GM12878 (cell line): Measurements from ENCODE around the gene NCKAP5L. TPM values are rescaled to one million over a fixed set of nuclear protein-coding genes. Genes with fewer than 3 reads are reported as not detected.

Experiments used
- ATAC-seq: fragments of 200-7000 bp; cut with Tn5 transposase; 3 replicates; pipeline ENCODE4 v1.9.1; 2020; ENCODE audit warnings: mild to moderate bottlenecking, moderate library complexity
- BruUV-seq: library from RNA; stranded (reverse); fragments of 400-500 nt; replicated peaks from 2 replicates; lab custom pipeline; 2021; lab: Mats Ljungman, UMichigan
- CTCF ChIA-PET: fragments of 300-600 bp; sonication (Branson Sonifier 250); formaldehyde crosslinking; extraction: SDS; loops from one replicate; lab custom pipeline; 2021; ENCODE audit warnings: inconsistent platforms; lab: Yijun Ruan, JAX
- POLR2A ChIA-PET: fragments of 350-600 bp; formaldehyde crosslinking; extraction: SDS; loops from one replicate; lab custom pipeline; 2021; ENCODE audit warnings: inconsistent platforms; lab: Charles Lee
- RAD21 ChIA-PET: fragments of 300-600 bp; sonication (Branson Sonifier 250); formaldehyde crosslinking; loops from one replicate; lab custom pipeline; 2023; ENCODE audit warnings: antibody characterized with exemption; ENCODE audit not compliant: unreplicated experiment; lab: Charles Lee
- SMC1A ChIA-PET: fragments of 300-600 bp; sonication (Branson Sonifier 250); formaldehyde crosslinking; loops from one replicate; lab custom pipeline; 2023; ENCODE audit not compliant: unreplicated experiment, uncharacterized antibody; lab: Charles Lee
- DNase-seq: peaks from one replicate; pipeline ENCODE4 v3.0.0-alpha.2; 2011; ENCODE audit warnings: low read depth, low spot score
- FAIRE-seq: peaks from 3 replicates; lab custom pipeline; 2011; peaks lifted over from hg19 to GRCh38; lab: Jason Lieb, UNC
- H2AFZ ChIP-seq: 2 replicates; pipeline ENCODE4 v1.6.0; 2011; ENCODE audit warnings: low read depth, low read length, control low read depth; ENCODE audit not compliant: control insufficient read depth
- H3K27ac ChIP-seq: 2 replicates; pipeline ENCODE4 v1.5.1; 2011; ENCODE audit warnings: control low read depth; ENCODE audit not compliant: control insufficient read depth, insufficient read depth
- H3K27me3 ChIP-seq, 2 experiments: replicated peaks in 1 of 2; 2 replicates each; pipeline versions ENCODE4 v1.6.0 to v1.6.1; 2011; ENCODE audit warnings: low read length in 1 of 2; ENCODE audit not compliant: control insufficient read depth in 2 of 2, insufficient read depth in 2 of 2
- H3K36me3 ChIP-seq, 2 experiments: 2 replicates each; pipeline ENCODE4 v1.5.1; 2011; ENCODE audit warnings: low read length in 1 of 2; ENCODE audit not compliant: control insufficient read depth in 2 of 2, insufficient read depth in 2 of 2
- H3K4me1 ChIP-seq: 2 replicates; pipeline ENCODE4 v1.6.1; 2011; ENCODE audit warnings: mild to moderate bottlenecking, low read length, moderate library complexity, mixed read lengths; ENCODE audit not compliant: control insufficient read depth, insufficient read depth
- H3K4me2 ChIP-seq: 2 replicates; pipeline ENCODE4 v1.6.0; 2011; ENCODE audit warnings: control low read depth; ENCODE audit not compliant: control insufficient read depth, insufficient read depth
- H3K4me3 ChIP-seq: fragments of 200-600 bp; sonication (generic); 2 replicates; pipeline ENCODE4 v1.5.1; 2016
- H3K79me2 ChIP-seq: 2 replicates; pipeline ENCODE4 v1.6.0; 2011; ENCODE audit warnings: low read length; ENCODE audit not compliant: control insufficient read depth, insufficient read depth
- H3K9ac ChIP-seq: 2 replicates; pipeline ENCODE4 v1.8.0; 2011; ENCODE audit warnings: low read length, control low read depth, mixed read lengths; ENCODE audit not compliant: control insufficient read depth, insufficient read depth
- H3K9me3 ChIP-seq: replicated peaks from 3 replicates; pipeline ENCODE4 v1.5.1; 2011; ENCODE audit warnings: mild to moderate bottlenecking, low read length; ENCODE audit not compliant: control insufficient read depth, insufficient read depth
- H4K20me1 ChIP-seq: 2 replicates; pipeline ENCODE4 v1.6.0; 2011; ENCODE audit not compliant: control insufficient read depth, insufficient read depth
- ATF2 ChIP-seq: IDR thresholded peaks from 2 replicates; pipeline ENCODE4 v1.6.1; 2012; ENCODE audit warnings: low read length, inconsistent platforms
- BMI1 ChIP-seq: fragments of 450-650 bp; IDR thresholded peaks from 2 replicates; pipeline ENCODE4 v1.6.1; 2016; ENCODE audit warnings: mild to moderate bottlenecking, moderate library complexity, borderline replicate concordance
- CHD2 ChIP-seq: IDR thresholded peaks from 2 replicates; pipeline ENCODE4 v1.6.1; 2011; ENCODE audit warnings: low read depth, low read length, improper control_type of control experiment, borderline replicate concordance
- CTCF ChIP-seq, 3 experiments: IDR thresholded peaks in 2 of 3; conservative IDR thresholded peaks in 1 of 3; 2 replicates each; pipeline ENCODE4 v1.5.1; 2011; ENCODE audit warnings: low read depth in 3 of 3, low read length in 3 of 3, mild to moderate bottlenecking in 3 of 3, control low read depth in 2 of 3, moderate library complexity in 2 of 3, inconsistent platforms in 1 of 3, mixed read lengths in 1 of 3; ENCODE audit not compliant: control insufficient read depth in 2 of 3, insufficient read depth in 1 of 3; ENCODE audit errors: extremely low read depth in 1 of 3
- HDAC6 ChIP-seq: fragments of 200-600 bp; sonication (generic); IDR thresholded peaks from one replicate; pipeline ENCODE4 v1.8.0; 2017; ENCODE audit warnings: antibody characterized with exemption; ENCODE audit not compliant: unreplicated experiment
- IRF4 ChIP-seq: IDR thresholded peaks from 2 replicates; pipeline ENCODE4 v1.6.1; 2011; ENCODE audit warnings: low read depth, low read length
- KDM1A ChIP-seq: fragments of 200-600 bp; sonication (generic); IDR thresholded peaks from 2 replicates; pipeline ENCODE4 v1.6.1; 2016; ENCODE audit warnings: borderline replicate concordance
- LARP7 ChIP-seq: fragments of 450-650 bp; IDR thresholded peaks from 2 replicates; pipeline ENCODE4 v1.6.1; 2017; ENCODE audit warnings: mild to moderate bottlenecking
- NFXL1 ChIP-seq: fragments of 450-650 bp; IDR thresholded peaks from 2 replicates; pipeline ENCODE4 v1.6.1; 2017; ENCODE audit warnings: antibody characterized with exemption, mild to moderate bottlenecking, borderline replicate concordance
- PBX3 ChIP-seq: IDR thresholded peaks from 2 replicates; pipeline ENCODE4 v1.6.1; 2011; ENCODE audit warnings: mild to moderate bottlenecking, low read depth, low read length, moderate library complexity; ENCODE audit not compliant: insufficient replicate concordance
- PKNOX1 ChIP-seq: fragments of 450-650 bp; IDR thresholded peaks from 2 replicates; pipeline ENCODE4 v1.6.1; 2016; ENCODE audit warnings: mild to moderate bottlenecking
- POLR2AphosphoS2 ChIP-seq: IDR thresholded peaks from 2 replicates; pipeline ENCODE4 v1.6.1; 2011; ENCODE audit warnings: low read depth, mild to moderate bottlenecking, low read length, improper control_type of control experiment, moderate library complexity
- RFX5 ChIP-seq: IDR thresholded peaks from 2 replicates; pipeline ENCODE4 v1.6.1; 2011; ENCODE audit warnings: low read depth, low read length, improper control_type of control experiment
- SIN3A ChIP-seq: IDR thresholded peaks from 2 replicates; pipeline ENCODE4 v1.6.1; 2012; ENCODE audit warnings: low read depth, low read length, improper control_type of control experiment
- WRNIP1 ChIP-seq: IDR thresholded peaks from 2 replicates; pipeline ENCODE4 v1.6.1; 2011; ENCODE audit warnings: low read depth, low read length, improper control_type of control experiment, borderline replicate concordance
- ZBED1 ChIP-seq: IDR thresholded peaks from 2 replicates; pipeline ENCODE4 v1.6.1; 2016; ENCODE audit warnings: borderline replicate concordance
- ZSCAN29 ChIP-seq: fragments of 450-650 bp; IDR thresholded peaks from 2 replicates; pipeline ENCODE4 v1.6.1; 2017; ENCODE audit warnings: mild to moderate bottlenecking, moderate library complexity
- WGBS: methylation state at CpG from one replicate; pipeline ENCODE4 v1.1.6; 2016; ENCODE audit warnings: low lambda C conversion rate; ENCODE audit not compliant: insufficient replicate concordance, insufficient coverage; ENCODE audit errors: missing lambda C conversion rate; 5-methylcytosine and 5-hydroxymethylcytosine counted together
- in situ Hi-C: fragments of 300-500 bp; cut with MboI; formaldehyde crosslinking; loops from 9 replicates; pipeline ENCODE4 v1.14.3; 2018; ENCODE audit warnings: mixed read lengths
- intact Hi-C: fragments of 100-400 bp; cut with micrococcal nuclease; formaldehyde crosslinking; loops from one replicate; pipeline ENCODE4 v1.14.2; 2022; ENCODE audit not compliant: unreplicated experiment
- polyA plus RNA-seq, 11 experiments: library from polyadenylated mRNA; depleted of rRNA in 4 of 11; unstranded in 6 of 11; stranded (reverse) in 5 of 11; fragments of >200 nt; fragmentation: Nextera tagmentation in 4 of 11; fragmentation: Illumina TruSeq in 1 of 11; extraction: Ambion mirVana in 4 of 11; extraction: Trizol in 1 of 11; gene quantifications; 1 replicate in 1 of 11; 2 replicates in 10 of 11; pipeline versions ENCODE4 v1.2.1 to v1.2.3, GENCODE V29; 2011 to 2016; ENCODE audit warnings: inconsistent platforms in 2 of 11, missing spikeins in 2 of 11, low read depth in 1 of 11
- total RNA-seq, 4 experiments: library from RNA; depleted of rRNA in 3 of 4; stranded (reverse); fragments of >200 nt in 3 of 4; fragmentation: Illumina TruSeq in 1 of 4; extraction: Trizol in 1 of 4; gene quantifications; 2 replicates each; pipeline versions ENCODE4 v1.2.1 to v1.2.3, GENCODE V29; 2013 to 2021

Gene NCKAP5L
- total and polyA plus RNA-seq, 10 of the 15 experiments (the other 5 are each of a cell fraction or from before 2014, with no cell fraction given): 0.03 to 15.8 (median 4.4) TPM

- TF ChIP-seq SIN3A: no peak
- TF ChIP-seq POLR2AphosphoS2: no peak
- TF ChIP-seq ATF2: no peak
- TF ChIP-seq WRNIP1: no peak
- no peak for TF ChIP-seq PBX3
- no peak for TF ChIP-seq CTCF (IDR thresholded peaks at IDR 0.05 in 2 of 3, conservative IDR thresholded peaks at IDR 0.05 in 1 of 3; ENCODE audit: control insufficient read depth in 2 of 3, extremely low read depth in 1 of 3, insufficient read depth in 1 of 3, low read depth in 3 of 3, low read length in 3 of 3)
Measured at GRCh38 chr12:49767333-49767732, 60.9 kb downstream of the NCKAP5L start (continued).

GRCh38 chr12:49766115-49766455 lies 62.1 kb downstream of the NCKAP5L start:
- H3K27me3 ChIP-seq: no peaks in the 10 kb centered on the region
- no peak overlapping the region for H3K4me3 ChIP-seq
- H3K79me2 ChIP-seq: no peaks in the 10 kb centered on the region; the same call in 1 of the 2 replicates
- H3K4me1 ChIP-seq: peaks cover 26% of the 10 kb centered on the region
- no peak for ATAC-seq
- no peak overlapping the region for H3K4me2 ChIP-seq
- no peak overlapping the region for H3K27ac ChIP-seq
- no peak overlapping the region for H2AFZ ChIP-seq
- in situ Hi-C loops: no loop called here
- CTCF ChIA-PET: interaction anchor here (0.6 to 6.1 kb wide), 7 partner anchors 9 to 130 kb away, joined by 3 to 46 read pairs (median 4); partner anchors contain the start of gene TMBIM6
- FAIRE-seq: no peak
- 84% methylated on average over 8 of the region's 8 CpGs for WGBS
- no peaks in the 10 kb centered on the region for H3K9me3 ChIP-seq
- BruUV-seq: no TSS peak
- peaks cover 20 to 30% of the 10 kb centered on the region in 2 experiments for H3K36me3 ChIP-seq
- intact Hi-C loops: no loop called here
- DNase-seq: no peak
- SMC1A ChIA-PET: interaction anchor here (0.8 to 2.6 kb wide), 3 partner anchors 12 to 25 kb away, joined by 3 to 7 read pairs (median 3); partner anchors contain the start of gene TMBIM6
- RAD21 ChIA-PET: interaction anchor here (1.3 kb wide), 1 partner anchor 12 kb away, joined by 3 read pairs; no protein-coding TSS in a partner anchor
- POLR2A ChIA-PET: no interaction called here
- peaks cover 7% of the 10 kb centered on the region; the same call in 1 of the 2 replicates for H4K20me1 ChIP-seq
- no peak overlapping the region for H3K9ac ChIP-seq
- no peak for TF ChIP-seq KDM1A
- TF ChIP-seq PKNOX1: no peak
- TF ChIP-seq LARP7: no peak
- TF ChIP-seq ZBED1: no peak
- no peak for TF ChIP-seq RFX5
- TF ChIP-seq ATF2: no peak
- TF ChIP-seq HDAC6: no peak
- no peak for TF ChIP-seq NFXL1
- no peak for TF ChIP-seq CHD2
- TF ChIP-seq ZSCAN29: no peak
- no peak for TF ChIP-seq IRF4
- no peak for TF ChIP-seq BMI1
